ENCODE data around the gene DTX1. TPM values are rescaled to one million over a fixed set of nuclear protein-coding genes. Genes with fewer than 3 reads are reported as not detected.
A peak's percentile ranks its signal among the peaks of the same experiment; 100 is the strongest.

Gene DTX1
- total and polyA plus RNA-seq, 2 of the 8 experiments (the other 6 are each of a cell fraction or from before 2014, with no cell fraction given) = 4.7 to 6.9 TPM

DNA sequence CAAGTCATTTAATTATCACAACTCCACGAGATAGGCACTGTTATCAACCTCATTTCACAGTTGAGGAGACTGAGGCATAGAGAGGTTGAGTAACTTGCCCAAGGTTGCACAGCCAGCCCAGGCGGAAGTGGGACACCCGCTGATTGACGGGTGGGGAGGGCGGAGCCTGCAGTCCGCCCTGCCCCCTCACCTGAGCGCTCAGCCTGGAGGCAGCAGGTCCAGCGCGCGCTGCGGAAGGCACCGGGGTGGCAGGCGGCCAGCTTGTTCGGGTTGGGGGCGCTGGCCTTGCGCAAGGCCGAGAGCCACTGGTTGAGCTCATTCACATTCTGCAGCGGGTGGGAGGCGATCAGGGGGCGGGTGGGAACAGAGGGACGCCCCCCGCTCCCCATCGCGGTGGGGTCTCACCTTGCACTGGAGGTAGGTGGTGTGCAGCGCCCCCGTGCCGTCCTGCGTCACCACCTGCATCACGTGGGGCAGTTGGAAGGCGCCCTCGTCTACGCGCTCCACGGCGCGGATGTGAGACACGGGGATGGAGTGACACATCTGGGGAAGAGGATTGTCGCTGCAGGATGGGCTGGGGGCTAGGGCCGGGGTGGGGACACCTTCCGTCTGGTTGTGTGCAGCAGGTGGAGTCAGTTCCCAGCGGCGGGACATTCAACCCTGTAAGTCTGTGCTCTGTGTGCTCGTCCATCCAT lies 47.4 kb downstream of the DTX1 start (continued):
- TF ChIP-seq, protein P1, sequence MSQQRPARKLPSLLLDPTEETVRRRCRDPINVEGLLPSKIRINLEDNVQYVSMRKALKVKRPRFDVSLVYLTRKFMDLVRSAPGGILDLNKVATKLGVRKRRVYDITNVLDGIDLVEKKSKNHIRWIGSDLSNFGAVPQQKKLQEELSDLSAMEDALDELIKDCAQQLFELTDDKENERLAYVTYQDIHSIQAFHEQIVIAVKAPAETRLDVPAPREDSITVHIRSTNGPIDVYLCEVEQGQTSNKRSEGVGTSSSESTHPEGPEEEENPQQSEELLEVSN (IDR thresholded peaks at IDR 0.05) = 0 out of 2 replicates have a peak, but pooled peaks have one; percentile 51
- TF ChIP-seq POLR2A (IDR thresholded peaks at IDR 0.05; ENCODE audit: control extremely low read depth in 1 of 2, low read depth in 2 of 2, low read length in 2 of 2) = peak in 1 of 2 experiments; percentile 65; a peak in 1 of 3 replicates
- TF ChIP-seq CTBP2 (IDR thresholded peaks at IDR 0.05; ENCODE audit: borderline replicate concordance, insufficient read depth, insufficient read length, low read length) = no peak
- TF ChIP-seq SIN3A (conservative IDR thresholded peaks at IDR 0.05 in 1 of 2, IDR thresholded peaks at IDR 0.05 in 1 of 2; ENCODE audit: low read depth in 1 of 2, low read length in 2 of 2) = 0 out of 4 replicates have a peak, but pooled peaks of 1 of the 2 experiments have one; percentile 3
- no peak for TF ChIP-seq TEAD4 (IDR thresholded peaks at IDR 0.05; ENCODE audit: low read depth, low read length)
- TF ChIP-seq, protein P2, sequence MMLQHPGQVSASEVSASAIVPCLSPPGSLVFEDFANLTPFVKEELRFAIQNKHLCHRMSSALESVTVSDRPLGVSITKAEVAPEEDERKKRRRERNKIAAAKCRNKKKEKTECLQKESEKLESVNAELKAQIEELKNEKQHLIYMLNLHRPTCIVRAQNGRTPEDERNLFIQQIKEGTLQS (IDR thresholded peaks at IDR 0.05; ENCODE audit: insufficient read depth, low read depth, low read length) = peak; percentile 69
- TF ChIP-seq CHD2 (IDR thresholded peaks at IDR 0.05; ENCODE audit: low read length) = no peak; the same call in 1 of the 2 replicates
- peak; percentile 79 for TF ChIP-seq PHF8 (conservative IDR thresholded peaks at IDR 0.05; ENCODE audit: low read depth, low read length)
- no peak for TF ChIP-seq EGR1 (IDR thresholded peaks at IDR 0.05; ENCODE audit: borderline replicate concordance, low read depth, low read length)
- no peak for TF ChIP-seq EP300 (IDR thresholded peaks at IDR 0.05; ENCODE audit: borderline replicate concordance in 1 of 2, low read depth in 2 of 2, low read length in 2 of 2)
- no peak for TF ChIP-seq HDAC6 (IDR thresholded peaks at IDR 0.05; ENCODE audit: low read depth, low read length)
- 0 out of 2 replicates have a peak, but pooled peaks have one; percentile 6 for TF ChIP-seq TCF12 (IDR thresholded peaks at IDR 0.05; ENCODE audit: low read depth, low read length)
- no peak for TF ChIP-seq HDAC2 (IDR thresholded peaks at IDR 0.05; ENCODE audit: borderline replicate concordance in 1 of 2, low read depth in 2 of 2, low read length in 2 of 2)
- peak; percentile 5; the same call in 1 of the 2 replicates for TF ChIP-seq JUND (IDR thresholded peaks at IDR 0.05; ENCODE audit: low read length)
- no peak for TF ChIP-seq SP2 (IDR thresholded peaks at IDR 0.05; ENCODE audit: low read length)
- TF ChIP-seq TAF1 (IDR thresholded peaks at IDR 0.05; ENCODE audit: low read depth, low read length) = peak; percentile 62
- TF ChIP-seq RXRA (IDR thresholded peaks at IDR 0.05; ENCODE audit: insufficient read depth, low read depth, low read length) = no peak
- TF ChIP-seq, protein P3, sequence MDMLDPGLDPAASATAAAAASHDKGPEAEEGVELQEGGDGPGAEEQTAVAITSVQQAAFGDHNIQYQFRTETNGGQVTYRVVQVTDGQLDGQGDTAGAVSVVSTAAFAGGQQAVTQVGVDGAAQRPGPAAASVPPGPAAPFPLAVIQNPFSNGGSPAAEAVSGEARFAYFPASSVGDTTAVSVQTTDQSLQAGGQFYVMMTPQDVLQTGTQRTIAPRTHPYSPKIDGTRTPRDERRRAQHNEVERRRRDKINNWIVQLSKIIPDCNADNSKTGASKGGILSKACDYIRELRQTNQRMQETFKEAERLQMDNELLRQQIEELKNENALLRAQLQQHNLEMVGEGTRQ (IDR thresholded peaks at IDR 0.05; ENCODE audit: low read length) = peak; percentile 88
- TF ChIP-seq BCL11A (IDR thresholded peaks at IDR 0.05; ENCODE audit: low read depth in 2 of 2, low read length in 2 of 2) = no peak
- TF ChIP-seq KDM1A (IDR thresholded peaks at IDR 0.05; ENCODE audit: borderline replicate concordance, low read length) = peak; percentile 83; the same call in 1 of the 2 replicates
- no peak for TF ChIP-seq EZH2 (IDR thresholded peaks at IDR 0.05; ENCODE audit: low read depth, low read length, severe bottlenecking)
